ENCODE results near the gene C2orf68.

Gene C2orf68

DNA sequence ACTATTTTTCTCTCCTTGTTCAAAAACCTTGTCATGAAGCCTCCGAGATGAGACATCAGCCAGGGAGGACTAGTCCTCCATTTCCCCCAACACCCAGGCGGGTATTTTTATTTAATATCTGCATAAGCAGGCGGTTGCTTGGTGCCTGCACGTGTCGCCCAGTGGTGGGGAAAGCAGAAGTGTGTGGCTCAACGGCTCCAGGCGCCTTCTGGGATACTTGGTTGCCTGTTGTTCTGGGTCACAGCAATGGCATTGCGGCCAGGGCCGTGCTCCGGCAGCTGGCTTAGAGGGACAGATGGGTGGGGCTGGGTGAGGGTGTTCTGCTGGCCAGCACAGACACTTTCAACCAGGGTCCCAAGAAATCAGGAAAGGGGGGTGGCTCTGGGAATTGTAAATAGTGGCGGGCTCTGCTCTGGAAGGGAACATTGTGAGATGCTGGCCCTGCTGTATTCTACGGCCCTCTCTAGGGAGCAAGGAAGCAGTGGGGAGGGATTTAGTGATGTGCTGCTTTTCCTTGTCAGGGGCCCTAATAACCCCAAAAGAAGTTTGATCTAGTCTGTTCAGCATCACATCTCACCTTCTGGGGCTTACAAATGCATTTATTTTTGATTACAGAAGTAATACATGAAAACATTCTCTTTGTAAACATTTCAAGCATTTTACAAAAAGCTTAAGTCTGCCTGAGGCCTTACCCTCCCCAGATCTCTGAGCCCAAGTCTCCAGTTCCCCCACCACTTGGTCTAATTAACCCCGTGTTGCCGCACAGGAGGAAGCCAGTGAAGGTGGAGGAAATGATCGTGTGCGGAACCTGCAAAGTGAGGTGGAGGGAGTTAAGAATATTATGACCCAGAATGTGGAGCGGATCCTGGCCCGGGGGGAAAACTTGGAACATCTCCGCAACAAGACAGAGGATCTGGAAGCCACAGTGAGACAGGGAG is 33.4 kb downstream of the C2orf68 start:
- TF ChIP-seq, protein P1, sequence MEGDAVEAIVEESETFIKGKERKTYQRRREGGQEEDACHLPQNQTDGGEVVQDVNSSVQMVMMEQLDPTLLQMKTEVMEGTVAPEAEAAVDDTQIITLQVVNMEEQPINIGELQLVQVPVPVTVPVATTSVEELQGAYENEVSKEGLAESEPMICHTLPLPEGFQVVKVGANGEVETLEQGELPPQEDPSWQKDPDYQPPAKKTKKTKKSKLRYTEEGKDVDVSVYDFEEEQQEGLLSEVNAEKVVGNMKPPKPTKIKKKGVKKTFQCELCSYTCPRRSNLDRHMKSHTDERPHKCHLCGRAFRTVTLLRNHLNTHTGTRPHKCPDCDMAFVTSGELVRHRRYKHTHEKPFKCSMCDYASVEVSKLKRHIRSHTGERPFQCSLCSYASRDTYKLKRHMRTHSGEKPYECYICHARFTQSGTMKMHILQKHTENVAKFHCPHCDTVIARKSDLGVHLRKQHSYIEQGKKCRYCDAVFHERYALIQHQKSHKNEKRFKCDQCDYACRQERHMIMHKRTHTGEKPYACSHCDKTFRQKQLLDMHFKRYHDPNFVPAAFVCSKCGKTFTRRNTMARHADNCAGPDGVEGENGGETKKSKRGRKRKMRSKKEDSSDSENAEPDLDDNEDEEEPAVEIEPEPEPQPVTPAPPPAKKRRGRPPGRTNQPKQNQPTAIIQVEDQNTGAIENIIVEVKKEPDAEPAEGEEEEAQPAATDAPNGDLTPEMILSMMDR (IDR thresholded peaks at IDR 0.05): no peak

DNA sequence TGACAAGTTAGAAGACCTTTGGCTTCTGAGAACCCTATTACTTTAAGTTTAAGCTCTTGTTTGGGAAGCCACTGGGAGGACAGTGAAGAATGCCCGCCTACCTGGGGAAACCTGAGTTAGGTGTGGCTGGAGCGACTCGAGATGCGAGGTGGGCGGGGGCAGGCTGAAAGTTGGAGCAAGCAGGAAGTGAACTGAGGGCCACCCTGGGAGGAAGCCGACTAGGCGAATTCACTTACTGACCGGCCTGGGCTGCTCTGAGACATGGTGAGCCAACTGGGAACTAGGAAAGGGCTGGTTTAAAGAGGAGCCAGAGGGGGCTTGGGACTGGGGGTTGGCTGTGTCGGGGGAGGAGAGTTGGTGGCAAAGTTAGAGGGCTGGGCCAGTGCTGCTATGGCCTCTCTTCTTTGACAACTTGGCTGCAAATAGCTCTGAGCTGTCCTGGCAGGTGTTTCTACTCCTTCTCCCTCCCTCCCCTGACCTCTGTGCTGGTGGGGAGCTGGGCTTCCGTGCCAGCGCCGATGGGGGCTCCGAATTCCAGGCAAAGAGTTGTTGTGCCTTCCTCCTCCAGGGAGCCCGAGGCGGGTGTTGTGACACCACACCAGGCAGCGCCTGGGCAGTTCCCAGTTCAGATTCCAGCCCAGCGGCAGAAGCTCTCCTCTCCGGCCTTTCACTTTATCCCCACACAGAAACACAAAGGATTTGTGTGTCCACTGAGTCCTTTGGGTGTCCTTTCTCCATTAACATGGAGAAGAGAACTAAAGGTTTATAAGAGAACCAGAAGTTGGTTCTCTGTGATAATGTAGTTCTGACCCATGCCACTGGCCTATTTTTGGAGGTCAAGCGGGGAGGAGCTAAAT is 34.3 kb downstream of the C2orf68 start, which contains the start of gene VAMP8:
VAMP8 (plus strand) TSS at position 201 of the 857 bp plus-strand sequence; CDS start at position 262, 61 bp downstream.
- TF ChIP-seq, protein P1 (IDR thresholded peaks at IDR 0.05): no peak

DNA sequence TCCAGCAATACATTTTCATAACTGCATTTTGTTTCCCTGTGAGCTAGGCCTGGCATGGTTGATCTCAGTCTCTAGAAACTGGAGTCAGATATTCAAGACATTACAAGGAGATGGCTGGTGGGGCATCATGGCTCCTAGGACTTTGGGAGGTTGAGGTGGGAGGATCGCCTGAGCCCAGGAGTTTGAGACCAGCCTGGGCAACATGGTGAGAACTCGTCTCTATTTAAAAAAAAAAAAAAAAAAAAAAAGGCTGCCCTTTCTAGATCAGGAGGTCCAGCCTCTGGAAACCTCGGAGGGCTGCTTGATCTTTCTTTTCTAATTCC is 34.8 kb downstream of the C2orf68 start:
- TF ChIP-seq, protein P1 (IDR thresholded peaks at IDR 0.05): no peak

DNA sequence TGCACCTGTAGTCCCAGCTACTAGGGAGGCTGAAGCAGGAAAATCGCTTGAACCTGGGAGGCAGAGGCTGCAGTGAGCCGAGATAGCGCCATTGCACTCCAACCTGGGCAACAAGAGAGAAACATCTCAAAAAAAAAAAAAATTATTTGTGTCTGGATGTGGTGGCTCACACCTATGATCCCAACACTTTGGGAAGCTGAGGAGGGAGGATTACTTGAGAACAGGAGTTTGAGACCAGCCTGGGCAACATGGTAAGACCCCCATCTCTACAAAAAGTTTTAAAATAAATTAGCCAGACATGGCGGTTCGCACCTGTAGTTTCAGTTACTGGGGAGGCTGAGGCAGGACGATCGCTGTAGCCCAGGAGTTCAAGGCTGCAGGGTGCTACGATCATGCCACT is 36.1 kb downstream of the C2orf68 start:
- TF ChIP-seq, protein P1 (IDR thresholded peaks at IDR 0.05): no peak

DNA sequence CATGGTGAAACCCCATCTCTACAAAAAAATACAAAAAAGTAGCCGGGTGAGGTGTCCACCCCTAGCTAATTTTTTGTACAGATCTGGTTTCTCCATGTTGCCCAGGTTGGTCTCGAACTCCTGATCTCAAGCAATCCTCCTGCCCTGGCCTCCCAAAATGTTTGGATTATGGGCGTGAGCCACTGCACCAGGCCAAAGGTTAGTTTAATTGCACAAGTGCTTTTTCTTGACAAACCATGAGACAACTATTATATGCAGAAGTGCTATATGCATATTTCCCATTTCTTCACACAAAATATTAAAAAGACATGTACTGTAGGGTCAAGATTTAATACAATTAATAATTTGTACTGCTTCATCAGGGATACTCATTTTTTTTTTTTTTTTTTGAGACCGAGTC is 45.6 kb downstream of the C2orf68 start:
- TF ChIP-seq, protein P1 (IDR thresholded peaks at IDR 0.05): no peak

DNA sequence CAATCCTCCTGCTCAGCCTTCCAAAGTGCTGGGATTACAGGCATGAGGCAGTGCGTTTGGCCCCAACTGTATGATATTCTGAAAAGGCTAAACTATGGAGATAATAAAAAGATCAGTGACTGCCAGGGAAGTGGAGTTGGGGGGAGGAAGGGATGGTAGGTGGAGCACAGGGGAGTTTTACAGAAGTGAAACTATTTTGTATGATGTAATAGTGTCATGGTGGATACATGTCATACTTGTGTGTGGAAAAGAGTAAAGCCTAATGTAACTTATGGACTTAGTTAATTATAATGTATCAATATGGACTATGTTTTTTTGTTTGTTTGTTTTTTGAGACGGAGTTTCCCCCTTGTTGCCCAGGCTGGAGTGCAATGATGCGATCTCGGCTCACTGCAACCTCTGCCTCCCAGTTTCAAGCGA is 47.7 kb downstream of the C2orf68 start:
- TF ChIP-seq, protein P1 (IDR thresholded peaks at IDR 0.05): no peak

DNA sequence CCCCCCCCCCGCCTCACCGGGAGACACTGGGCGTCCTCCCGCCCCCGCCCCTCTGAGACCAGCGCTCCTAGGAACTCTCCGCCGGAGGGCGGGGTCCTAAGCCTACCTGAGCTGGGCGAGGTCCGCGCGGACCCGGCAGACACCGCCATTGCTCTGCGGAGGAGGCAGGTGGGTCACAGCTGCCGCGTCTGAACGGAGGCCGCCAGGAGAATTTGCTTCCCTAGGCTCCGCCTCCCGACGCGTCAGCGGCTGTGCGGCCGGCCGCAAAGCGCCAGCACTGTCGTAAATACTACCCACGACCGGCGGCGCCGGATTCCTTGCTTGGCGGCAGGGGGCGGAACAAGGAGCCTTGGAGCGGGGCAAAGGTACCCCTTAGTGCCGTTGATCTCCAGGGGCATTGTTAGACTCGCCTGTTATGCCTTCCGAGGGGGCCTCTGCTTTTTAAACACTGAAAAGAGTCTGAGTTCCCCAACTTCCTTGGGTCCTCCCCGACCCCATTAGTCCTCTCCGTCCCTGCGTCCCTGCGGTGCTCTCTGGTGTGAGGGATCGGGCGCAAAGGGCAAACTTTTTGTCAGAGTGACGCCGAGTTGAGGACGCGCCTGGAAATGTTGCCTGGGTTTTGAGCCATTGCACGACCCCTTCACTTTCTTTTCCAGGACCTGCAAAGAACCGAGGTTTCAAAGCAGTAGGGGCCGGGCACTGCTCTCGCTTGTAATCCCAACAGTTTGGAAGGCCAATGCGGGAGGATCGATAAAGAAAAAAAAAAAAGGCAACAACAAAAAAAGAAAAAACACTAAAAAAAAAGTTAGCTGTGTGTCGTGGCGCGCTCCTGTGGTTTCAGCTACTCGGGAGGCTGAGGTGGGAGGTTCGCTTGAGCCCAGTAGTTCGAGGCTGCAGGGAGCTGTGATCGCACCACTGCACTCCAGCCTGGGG is 50.3 kb downstream of the C2orf68 start, which contains the start of gene GGCX:
GGCX (minus strand) TSS at position 214 of the 933 bp plus-strand sequence; CDS start at position 149, 65 bp downstream.
- TF ChIP-seq, protein P1 (IDR thresholded peaks at IDR 0.05): no peak

Measured in LNCAP (cell line).